ENCODE data around the gene SLX4IP.
"Not testable (repeated sequence)": the region's sequence is repeated elsewhere in the genome, so short reads cannot be mapped to it uniquely, and the experiment has no call there.

Gene SLX4IP

DNA sequence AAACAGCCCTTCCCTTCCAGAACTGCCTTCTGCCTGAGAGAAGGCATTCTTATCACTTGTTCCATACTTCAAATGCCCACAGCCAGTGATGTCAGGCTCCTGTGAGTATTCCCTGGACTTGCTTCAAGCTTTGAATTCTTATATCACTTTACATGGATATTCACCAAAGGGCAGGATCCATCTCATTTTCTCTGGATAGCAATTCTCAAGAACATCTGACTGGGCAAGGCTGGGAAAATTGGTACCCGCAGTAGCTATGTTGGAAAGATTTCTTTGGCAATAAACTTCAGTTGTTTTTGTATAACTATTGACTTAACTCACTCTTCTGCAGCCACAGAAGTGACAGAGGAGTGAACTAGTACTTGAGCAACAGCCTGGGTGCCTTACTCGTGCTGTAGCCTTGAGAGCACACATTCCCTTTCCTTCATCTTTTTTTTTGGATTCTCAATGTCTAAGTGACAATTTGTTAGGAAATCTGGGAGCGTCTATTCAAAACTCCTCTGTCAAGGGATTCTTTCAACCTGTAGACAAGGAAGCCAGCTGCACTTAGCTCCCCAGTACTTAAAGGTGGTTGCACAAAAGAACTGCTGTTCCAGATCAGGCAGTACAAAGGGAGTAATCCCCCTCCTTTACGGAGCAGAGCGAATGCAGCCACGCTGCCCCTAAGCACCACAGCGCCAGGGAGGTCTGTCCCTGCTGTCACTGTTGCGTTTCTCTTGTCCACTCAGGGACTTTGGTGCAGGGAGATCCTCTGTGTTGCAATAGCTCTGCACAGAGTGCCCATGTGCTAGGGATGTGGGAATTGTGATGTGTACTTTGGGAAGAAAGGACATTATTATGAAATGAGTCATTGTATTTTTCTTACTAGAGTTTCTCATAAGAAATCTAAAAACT is 169.1 kb downstream of the SLX4IP start:
- DNase-seq (ENCODE audit: low read depth in 2 of 2) = no peak

DNA sequence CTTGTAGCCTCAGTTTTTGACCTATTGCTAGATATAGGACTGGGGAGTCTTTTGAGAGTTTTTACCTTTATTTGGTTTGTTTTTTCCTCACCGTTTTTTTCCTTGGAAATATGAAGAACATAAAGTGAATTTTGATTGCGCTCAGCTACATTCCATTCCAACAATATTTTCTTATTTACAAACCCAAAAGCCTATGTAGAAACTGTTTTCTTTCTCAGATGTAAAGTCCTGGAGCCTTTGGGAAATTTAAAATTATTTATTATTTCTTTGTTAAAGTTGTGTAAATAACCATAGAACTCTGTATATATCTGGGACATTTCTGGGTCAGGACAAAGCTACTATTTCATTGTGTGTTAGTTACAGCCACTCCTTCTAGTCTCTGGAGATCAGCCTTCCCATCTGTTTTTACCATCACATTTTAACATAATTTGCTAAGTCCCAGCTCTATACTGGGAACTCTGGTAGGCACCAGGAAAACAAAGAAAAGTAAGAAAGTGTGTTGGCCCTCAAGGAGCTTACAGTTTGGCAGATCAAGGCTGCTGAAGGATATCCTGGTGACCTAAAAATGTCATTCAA is 169.8 kb downstream of the SLX4IP start:
- no peak for DNase-seq (ENCODE audit: low read depth in 2 of 2)

DNA sequence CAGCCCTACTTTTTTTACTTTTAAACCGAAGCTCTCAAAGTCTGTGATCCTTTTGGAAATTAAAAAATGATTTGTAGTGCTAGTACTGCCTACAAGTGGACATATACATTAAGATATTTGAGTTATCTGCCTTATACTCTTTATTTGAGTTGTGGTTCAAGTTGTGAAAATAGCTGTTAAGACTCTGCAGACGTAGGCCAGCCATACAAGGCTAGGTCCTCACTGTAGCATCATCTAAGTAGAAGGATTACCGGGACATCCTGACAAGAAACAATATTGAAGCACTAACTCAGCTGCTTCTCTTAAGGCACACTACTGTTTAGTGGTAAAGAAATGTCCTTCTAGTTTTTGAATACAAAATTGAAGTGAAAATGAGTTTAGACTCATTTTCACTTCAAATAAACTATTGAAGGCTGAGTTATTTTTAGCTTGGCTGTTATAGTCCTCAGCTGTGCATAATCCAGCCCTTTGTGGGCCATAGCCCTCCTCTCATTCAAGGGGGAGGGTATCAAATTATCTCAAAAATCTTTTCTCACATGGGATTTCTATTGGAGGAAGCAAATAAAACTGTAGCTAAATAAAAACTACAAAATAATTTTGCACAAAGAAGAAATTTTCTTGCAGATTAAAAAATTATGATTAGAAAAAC is 170.6 kb downstream of the SLX4IP start:
- DNase-seq (ENCODE audit: low read depth in 2 of 2) = no peak

DNA sequence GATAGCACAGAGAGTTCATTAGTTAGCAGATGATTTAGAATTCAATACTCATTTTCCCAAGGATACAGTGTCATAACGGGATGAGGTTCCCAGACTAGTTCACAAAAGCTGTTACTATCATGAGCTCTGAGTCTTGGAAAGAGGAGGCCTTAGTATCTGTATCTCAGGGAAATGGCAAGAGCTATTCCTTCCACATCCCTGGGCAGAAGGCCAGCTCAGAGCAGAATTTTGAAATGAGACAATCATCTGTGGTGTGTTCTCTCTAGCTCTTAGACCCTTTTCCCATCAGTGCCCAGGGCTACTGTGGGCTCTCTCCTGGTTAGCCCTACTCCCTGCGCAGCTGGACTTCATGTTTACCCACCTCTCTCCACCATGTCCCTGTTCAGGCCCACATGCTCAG is 174.2 kb downstream of the SLX4IP start:
- no peak for DNase-seq (ENCODE audit: low read depth in 2 of 2)

DNA sequence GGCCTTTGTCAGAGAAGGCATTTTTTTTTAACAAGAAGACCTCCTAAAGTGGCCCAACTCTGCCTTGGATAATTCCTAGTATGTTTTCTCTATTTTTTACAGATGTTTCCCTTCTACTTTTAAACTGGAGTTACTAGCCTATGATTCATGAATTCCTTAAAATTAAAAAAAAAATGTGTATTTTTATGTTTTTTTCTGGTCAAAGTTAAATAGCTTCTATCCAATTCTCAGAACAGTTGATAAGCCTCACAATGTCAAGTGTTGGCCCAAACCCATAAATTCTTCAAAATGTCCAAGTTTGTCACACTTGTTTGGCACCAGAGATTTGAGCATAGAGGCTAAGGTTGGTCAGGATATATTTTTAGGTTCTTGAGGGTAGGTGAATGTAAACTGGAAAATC is 174.7 kb downstream of the SLX4IP start:
- DNase-seq (ENCODE audit: low read depth in 2 of 2) = no peak

DNA sequence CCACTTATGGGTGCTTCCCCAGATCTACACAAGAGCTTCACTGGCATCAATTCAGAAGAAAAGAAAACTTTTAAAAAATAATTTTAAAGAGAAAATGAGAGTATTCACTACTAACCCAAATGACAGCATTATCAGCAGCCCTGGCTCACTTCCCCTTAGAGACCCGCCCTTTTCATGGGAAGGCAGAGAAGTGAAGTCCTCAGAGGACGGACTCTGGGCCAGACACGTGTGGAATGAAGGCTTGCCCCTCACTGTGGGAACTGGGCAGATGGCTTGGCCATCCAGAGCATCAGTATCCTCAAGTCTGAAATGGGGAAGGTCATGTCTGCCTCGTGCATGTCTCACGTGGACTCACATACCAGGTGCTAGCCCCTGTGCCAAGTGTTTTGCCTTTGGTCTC is 175.1 kb downstream of the SLX4IP start:
- no peak for DNase-seq (ENCODE audit: low read depth in 2 of 2)

DNA sequence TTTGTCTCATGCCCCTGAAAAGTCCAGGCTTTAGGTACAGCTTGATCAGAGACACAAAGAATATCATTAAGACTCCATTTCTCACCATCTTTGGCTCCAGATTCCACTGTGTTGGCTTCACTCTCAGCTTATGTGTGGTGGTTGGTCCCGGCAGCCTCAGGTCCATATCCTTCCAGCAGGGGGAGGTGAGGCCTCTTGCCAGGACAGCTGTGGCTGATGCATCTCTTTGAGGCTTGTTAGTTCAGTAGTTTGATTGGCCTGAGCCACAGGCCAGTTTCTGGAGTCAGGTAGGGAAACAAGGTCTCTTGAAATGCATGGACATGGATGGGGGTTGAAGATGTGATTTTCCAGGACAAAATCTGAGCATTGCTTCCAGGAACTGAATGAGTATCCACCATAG is 176.3 kb downstream of the SLX4IP start:
- no peak for DNase-seq (ENCODE audit: low read depth in 2 of 2)

DNA sequence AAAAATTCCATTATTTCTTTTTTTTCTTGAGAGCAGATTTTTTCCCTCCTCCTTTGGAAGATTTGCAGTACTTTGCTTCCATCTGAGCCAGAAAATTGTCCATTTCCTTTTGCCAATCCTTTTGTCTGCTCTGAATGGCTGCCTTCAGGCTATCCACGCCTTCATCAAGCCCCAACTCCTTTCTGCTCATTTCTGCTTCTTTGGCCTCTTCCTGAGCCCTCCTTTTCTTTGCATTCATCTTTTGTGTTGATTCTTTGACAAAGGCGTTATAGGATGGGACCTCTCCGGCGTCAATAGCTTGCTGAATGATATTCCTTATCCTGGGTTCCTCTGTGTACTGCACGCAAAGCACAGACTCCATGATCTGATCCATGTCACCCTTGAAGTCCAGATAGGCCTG is 178.3 kb downstream of the SLX4IP start:
- DNase-seq (ENCODE audit: low read depth in 2 of 2) = not testable (repeated sequence)

DNA sequence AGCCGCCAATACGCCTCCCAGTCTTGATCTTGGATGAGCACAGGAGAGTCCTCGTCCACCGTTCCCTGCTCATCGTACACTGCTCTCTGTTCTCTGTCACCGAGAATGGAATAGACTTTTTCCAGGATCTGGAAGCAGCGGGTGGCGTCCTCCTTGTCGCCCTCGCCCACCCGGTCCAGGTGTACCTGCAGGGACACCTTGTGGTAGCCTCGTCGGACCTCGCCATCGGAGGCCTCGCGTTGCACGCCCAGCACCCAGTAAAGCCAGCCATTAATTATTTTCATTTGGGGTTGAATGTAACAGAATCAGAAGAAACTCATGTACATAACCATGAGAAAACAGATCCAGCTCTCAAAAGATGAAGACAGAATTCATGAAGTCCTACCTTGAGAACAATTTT is 178.8 kb downstream of the SLX4IP start:
- no peak for DNase-seq (ENCODE audit: low read depth in 2 of 2)

DNA sequence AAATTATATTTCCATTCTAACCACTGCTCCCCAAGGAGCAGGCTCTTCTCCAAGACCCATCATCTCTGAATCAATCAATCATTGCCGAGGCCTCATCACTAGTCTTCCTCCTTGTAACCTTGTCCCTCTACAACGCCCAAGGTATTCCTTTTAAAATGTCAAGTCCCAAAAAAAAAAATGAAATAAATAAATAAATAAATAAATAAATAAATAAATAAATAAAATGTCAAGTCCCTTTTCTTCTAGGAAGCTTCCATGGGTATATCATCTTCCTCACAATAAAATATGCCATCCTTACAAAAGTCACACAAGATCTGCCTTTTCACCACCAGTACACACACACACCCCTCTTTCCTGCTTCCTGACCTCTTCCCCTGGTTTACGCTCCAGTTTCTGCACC is 181.1 kb downstream of the SLX4IP start:
- DNase-seq (ENCODE audit: low read depth in 2 of 2) = no peak

DNA sequence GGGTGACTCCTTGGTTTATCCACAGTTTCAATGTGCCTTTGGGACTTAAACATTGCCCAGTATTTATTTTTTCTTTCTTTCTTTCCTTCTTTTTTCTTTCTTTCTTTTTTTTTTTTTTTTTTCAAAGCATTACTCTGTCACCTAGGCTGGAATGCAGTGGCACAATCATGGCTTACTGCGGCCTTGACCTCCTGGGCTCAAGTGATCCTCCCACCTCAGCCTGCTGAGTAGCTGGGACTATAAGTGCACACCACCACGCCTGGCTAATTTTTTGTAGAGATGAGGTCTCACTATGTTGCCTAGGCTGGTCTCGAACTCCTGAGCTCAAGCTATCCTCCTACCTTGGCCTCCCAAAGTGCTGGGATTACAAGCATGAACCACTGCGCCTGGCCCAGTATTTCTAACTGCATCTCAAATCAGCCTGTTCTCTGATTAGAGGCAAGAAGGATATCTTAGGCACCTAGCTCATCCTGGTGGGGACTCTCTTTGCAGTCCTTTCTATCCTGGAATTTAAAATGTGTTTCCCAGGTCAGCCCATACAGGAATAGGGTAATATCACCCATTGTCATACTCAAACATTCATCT is 182.5 kb downstream of the SLX4IP start:
- not testable (repeated sequence) for DNase-seq (ENCODE audit: low read depth in 2 of 2)

DNA sequence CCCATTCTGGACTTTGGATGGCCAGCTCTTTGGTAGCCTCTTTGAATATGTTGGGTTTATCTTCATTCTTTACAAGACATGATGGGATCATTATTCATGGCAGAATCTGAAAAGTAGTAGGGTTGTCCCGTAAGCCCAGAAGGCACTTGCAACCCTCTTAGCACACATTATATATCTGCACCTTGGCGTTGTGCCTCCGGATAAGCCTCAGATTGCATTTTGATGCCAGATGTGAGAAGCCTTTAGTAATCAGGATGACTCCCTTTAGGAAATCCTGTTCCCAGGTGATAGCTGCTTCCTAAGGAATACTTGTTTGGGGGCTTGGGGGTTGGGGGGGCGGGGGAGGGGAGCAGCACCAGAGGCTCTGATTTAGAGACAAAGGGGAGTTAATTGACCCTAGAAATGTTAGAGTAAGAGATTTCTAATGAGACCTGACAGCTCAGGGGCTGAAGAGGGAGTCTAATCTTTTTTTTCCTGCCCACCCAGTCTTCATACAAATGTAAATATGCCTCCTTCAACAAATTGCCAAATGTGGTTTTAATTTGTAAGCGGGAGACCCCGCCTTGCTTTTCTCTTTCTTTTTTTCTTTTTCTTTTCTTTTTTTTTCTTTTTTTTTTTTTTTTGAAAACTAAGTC is 183.6 kb downstream of the SLX4IP start:
- DNase-seq (ENCODE audit: low read depth in 2 of 2) = no peak

DNA sequence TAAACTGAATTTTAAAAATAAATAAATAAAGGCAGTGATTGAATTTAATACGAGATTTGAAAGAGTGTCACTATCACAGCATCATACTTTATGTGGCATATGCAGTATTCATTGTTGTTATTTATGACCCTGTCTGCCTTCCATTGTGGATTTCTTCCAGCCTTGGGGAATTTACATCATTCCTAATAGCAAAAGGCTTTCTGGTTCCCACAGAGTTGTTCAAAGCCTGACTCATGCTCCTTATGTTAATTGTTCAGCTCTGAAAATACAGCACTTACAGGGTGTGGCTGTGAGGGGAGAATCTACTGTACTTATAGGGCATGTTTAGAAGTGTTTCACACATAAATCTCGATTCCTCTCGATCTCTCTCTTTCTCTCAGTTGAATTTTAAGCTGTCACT is 184.3 kb downstream of the SLX4IP start:
- no peak for DNase-seq (ENCODE audit: low read depth in 2 of 2)

DNA sequence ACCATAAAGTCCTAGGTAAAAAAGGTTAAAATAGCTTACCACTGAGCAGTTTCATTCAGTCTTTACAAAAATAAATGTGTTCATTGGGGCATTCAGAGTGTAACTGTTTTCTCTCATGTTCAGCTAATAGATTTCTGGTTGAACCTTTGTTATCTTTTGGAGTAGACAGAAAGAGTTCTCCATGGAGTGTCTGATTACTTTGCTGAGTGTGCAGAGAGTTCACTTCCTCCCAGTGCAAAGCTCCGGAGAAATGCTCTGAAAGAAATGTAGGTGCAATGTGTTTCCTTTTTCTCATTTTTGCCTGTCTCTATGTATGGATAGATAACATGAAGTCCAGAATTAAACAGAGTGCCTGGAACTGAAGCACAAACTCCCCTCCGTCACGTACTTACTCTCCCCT is 186.0 kb downstream of the SLX4IP start:
- DNase-seq (ENCODE audit: low read depth in 2 of 2) = no peak

DNA sequence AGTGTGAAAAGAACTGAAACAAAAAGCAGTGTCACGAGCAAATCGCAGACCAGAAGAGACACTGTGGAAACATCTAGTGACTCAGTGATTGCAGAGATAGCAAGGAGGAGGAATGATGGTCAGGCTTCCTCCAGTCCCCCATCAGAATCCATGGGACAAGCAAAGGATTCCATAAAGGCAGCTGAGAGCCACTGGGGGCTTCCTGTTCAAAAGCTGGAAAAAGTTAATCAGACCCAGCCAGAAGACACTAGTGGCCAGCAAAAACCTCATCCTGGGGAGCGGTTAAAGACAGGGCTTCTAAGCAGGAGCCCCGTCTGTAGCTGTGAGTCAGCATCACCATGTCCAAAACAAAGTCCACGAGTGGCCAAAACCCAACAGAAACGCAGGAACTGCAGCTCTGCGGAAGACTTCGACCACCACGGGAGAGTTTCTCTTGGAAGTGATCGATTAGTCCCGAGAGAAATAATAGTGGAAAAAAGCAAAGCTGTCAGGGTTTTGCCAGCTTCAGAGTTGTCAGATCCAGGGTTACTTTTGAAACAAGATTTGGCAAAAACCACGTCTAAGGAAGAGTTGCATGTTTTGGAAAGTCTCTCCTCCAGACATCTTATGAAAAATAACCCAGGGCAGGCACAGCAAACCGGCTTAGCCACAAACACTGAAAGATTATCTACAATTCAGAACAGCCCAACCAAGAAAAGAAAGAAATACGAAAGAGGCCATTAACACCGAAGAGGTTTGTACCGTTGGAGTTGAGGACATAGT is 187.7 kb downstream of the SLX4IP start:
- no peak for DNase-seq (ENCODE audit: low read depth in 2 of 2)

DNA sequence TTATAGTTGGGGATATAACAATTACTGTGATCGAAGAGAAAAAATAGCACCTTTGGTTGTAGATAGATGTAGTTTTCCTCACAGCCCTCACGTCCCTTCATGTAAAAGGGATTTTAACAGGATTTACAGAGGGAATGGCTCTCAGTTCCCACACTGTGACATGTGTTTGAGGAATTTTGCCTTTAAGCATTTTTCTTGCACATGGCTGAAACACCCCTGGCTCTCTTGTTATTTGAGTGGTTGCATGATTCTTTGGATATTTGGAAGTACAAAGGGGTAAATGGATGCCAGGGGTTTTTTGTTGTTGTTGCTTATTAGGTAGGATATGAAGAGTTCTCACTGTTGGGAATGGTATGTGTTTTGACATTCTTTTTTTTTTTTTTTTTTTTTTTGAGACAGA is 190.5 kb downstream of the SLX4IP start:
- no peak for DNase-seq (ENCODE audit: low read depth in 2 of 2)

DNA sequence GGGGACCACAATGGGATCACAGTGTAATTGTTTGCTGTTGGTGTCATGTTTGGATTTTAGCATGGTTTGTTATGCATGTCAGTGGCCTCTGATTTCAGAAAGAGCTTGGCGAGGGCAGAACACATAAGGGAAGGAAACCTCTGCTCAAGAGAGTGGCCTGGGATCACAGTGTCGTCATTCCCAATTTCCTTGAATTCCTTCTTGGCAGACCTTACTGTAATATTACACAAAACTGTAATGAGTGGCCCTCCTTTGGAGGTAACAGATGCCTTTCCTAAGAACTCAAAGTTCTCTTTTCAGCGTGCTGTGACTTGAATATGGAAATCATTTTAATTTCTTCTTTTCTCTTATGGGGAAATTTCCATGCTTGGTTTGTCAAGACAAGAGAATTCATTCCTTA is 191.8 kb downstream of the SLX4IP start:
- no peak for DNase-seq (ENCODE audit: low read depth in 2 of 2)

DNA sequence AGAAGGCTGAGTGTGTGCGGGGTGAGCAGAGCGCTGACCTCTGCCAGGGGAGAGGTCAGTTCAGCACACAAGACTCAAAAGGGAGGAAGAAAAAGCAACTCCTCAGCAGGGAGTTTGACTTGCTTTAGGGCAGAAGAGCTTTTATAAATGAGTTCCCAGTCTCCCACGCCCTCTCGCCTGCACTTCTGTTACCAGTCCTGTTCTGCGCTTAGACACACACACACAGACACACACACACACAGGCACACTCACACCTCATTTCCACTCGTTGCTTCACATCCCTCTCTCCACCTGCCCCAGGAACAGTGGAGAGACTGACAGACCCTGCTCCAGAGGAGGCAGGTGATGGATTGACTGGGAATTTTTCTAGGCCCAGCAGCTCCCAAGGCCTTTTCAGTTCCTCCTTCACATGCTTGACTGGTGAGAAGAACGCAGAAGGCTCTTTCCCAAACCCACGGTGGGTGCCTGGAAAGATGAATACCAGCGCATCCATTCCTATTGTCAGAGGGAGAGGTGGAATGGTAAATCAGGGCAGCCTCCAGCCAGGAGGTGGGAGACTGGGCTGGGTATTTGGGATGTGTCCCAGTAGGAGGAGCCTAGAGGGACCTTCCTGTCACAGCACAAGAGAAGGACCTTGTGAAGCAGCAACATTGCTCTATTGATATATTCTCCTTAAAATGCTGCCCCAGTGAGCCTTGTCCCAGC is 195.0 kb downstream of the SLX4IP start:
- DNase-seq (ENCODE audit: low read depth in 2 of 2) = no peak

DNA sequence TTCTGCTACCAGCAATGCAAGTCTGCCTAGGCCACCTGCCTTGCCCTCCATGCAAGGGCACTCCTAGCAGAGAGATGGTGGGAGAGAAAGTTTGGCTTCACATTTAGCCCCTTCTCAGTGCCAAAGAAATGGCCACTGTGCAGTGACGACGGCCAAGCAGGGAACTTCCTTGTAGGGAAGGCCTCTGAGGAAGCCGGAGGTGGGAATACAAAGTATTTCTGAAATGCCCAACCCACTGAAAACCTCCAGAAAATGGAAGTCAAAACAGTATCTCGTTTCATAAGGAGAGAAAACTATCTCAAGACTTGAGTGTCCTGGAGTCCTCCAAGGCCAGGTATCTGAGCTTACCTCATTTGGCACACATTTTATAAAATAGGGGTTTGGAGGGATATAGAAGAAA is 196.0 kb downstream of the SLX4IP start:
- no peak for DNase-seq (ENCODE audit: low read depth in 2 of 2)

DNA sequence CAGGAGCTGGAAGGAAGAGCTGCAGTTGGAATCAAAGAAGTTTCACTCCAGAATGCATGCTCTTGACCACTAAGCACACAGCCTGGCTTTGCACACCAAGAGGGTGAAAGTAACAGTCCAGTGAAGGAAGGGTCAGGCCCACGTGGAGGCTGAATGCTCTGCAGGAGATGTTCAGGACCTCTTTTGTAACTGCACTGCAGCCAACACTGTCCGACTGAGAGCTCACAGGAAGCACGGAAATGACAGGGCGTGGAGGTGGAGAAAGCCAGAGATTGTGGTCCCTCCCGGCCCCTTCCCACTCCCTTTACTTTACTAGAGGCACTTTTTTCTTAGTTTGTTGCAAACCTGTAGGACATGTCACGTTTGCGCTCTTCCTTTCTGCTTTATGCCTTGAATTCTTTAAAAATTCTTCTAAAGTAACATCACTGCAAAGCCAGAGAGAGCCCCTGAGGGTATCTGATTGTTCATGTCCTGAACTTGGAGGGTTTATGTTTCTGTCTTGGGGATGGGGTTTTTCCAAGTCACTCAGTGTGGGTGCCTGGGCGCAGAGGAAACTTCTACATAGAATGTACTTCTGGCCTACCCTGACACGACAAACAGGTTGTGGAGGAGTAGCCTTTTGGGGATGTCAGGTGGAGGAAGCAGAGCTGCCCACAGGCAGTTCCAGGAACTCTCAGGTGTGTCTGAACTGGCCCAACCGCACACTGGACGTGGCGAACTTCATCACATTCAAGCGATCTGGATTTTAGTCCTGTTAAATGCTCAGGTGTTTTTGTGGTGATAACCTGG is 197.8 kb downstream of the SLX4IP start:
- no peak for DNase-seq (ENCODE audit: low read depth in 2 of 2)

All from stimulated activated CD8-positive, alpha-beta memory T cell treated with anti-CD3 and anti-CD28 coated beads, Interleukin-15, amount 100 ng/mL, for 4 hours (primary cell).